IMR-90 (cell line): ENCODE measurements around the gene CCKAR. TPM values are rescaled to one million over a fixed set of nuclear protein-coding genes. Genes with fewer than 3 reads are reported as not detected.

Experiments
- ATAC-seq: fragments of 200-7000 bp; cut with Tn5 transposase; 2 replicates; pipeline ENCODE4 v1.9.1; 2020; ENCODE audit warnings: low read depth, mild to moderate bottlenecking, moderate library complexity
- BruUV-seq: library from RNA; stranded (reverse); fragments of 400-500 nt; replicated peaks from 2 replicates; lab custom pipeline; 2021; lab: Mats Ljungman, UMichigan
- CTCF ChIA-PET: fragments of 300-600 bp; formaldehyde crosslinking; extraction: SDS; loops from one replicate; lab custom pipeline; 2021; ENCODE audit warnings: antibody characterized with exemption; lab: Yijun Ruan, JAX
- POLR2A ChIA-PET: fragments of 300-600 bp; sonication (Branson Sonifier 250); formaldehyde crosslinking; loops from one replicate; lab custom pipeline; 2022; ENCODE audit warnings: antibody characterized with exemption; ENCODE audit not compliant: unreplicated experiment; lab: Charles Lee
- DNase-seq: peaks from one replicate; pipeline ENCODE4 v3.0.0; 2013
- H2AFZ ChIP-seq: replicated peaks from 2 replicates; pipeline ENCODE3; 2013; ENCODE audit warnings: low read length, mild to moderate bottlenecking; ENCODE audit not compliant: poor library complexity
- H2AK5ac ChIP-seq: 2 replicates; pipeline ENCODE4 v1.6.1; 2013; ENCODE audit warnings: low read depth, low read length, inconsistent platforms
- H2AK9ac ChIP-seq: replicated peaks from 2 replicates; pipeline ENCODE3; 2013; ENCODE audit warnings: mild to moderate bottlenecking, low read depth, low read length, moderate library complexity; ENCODE audit not compliant: poor library complexity
- H2BK120ac ChIP-seq: 2 replicates; pipeline ENCODE4 v1.6.1; 2013; ENCODE audit warnings: low read depth, low read length, inconsistent platforms
- H2BK15ac ChIP-seq: 3 replicates; pipeline ENCODE4 v1.6.1; 2013; ENCODE audit warnings: low read depth, low read length, inconsistent platforms
- H2BK20ac ChIP-seq: 2 replicates; pipeline ENCODE4 v1.6.1; 2013; ENCODE audit warnings: low read depth, mild to moderate bottlenecking, inconsistent platforms, low read length, moderate library complexity
- H2BK5ac ChIP-seq: 2 replicates; pipeline ENCODE4 v1.6.1; 2013; ENCODE audit warnings: mild to moderate bottlenecking, low read depth, low read length, inconsistent platforms; ENCODE audit not compliant: poor library complexity, severe bottlenecking
- H3K14ac ChIP-seq: replicated peaks from 2 replicates; pipeline ENCODE4 v1.6.1; 2013; ENCODE audit warnings: low read depth, low read length, inconsistent platforms
- H3K18ac ChIP-seq: 2 replicates; pipeline ENCODE4 v1.6.1; 2013; ENCODE audit warnings: low read depth, low read length, control low read depth
- H3K23ac ChIP-seq: 2 replicates; pipeline ENCODE4 v1.6.1; 2013; ENCODE audit warnings: low read depth, low read length, inconsistent platforms
- H3K27ac ChIP-seq: 2 replicates; pipeline ENCODE4 v1.5.1; 2013; ENCODE audit warnings: mild to moderate bottlenecking, control low read depth, low read length; ENCODE audit not compliant: insufficient read depth
- H3K27me3 ChIP-seq: 2 replicates; pipeline ENCODE4 v1.6.1; 2013; ENCODE audit warnings: low read length; ENCODE audit not compliant: control insufficient read depth, insufficient read depth
- H3K36me3 ChIP-seq: 2 replicates; pipeline ENCODE4 v1.6.1; 2013; ENCODE audit warnings: low read length, mixed read lengths; ENCODE audit not compliant: control insufficient read depth, insufficient read depth
- H3K4ac ChIP-seq: 2 replicates; pipeline ENCODE4 v1.6.1; 2013; ENCODE audit warnings: low read depth, low read length, inconsistent platforms
- H3K4me1 ChIP-seq: 2 replicates; pipeline ENCODE4 v1.6.1; 2013; ENCODE audit warnings: low read length, mixed read lengths; ENCODE audit not compliant: control insufficient read depth, insufficient read depth
- H3K4me2 ChIP-seq: 2 replicates; pipeline ENCODE4 v1.6.1; 2013; ENCODE audit warnings: low read depth, mild to moderate bottlenecking, control low read depth, low read length, moderate library complexity
- H3K4me3 ChIP-seq: 2 replicates; pipeline ENCODE4 v1.5.1; 2013; ENCODE audit warnings: low read depth, mild to moderate bottlenecking, control low read depth, low read length, moderate library complexity; ENCODE audit not compliant: insufficient read depth
- H3K56ac ChIP-seq: 2 replicates; pipeline ENCODE4 v1.6.1; 2013; ENCODE audit warnings: low read length, inconsistent platforms; ENCODE audit not compliant: insufficient read depth; ENCODE audit errors: extremely low read depth
- H3K79me1 ChIP-seq, 2 experiments: 2 replicates each; pipeline ENCODE4 v1.6.1; 2013; ENCODE audit warnings: low read length in 2 of 2, inconsistent platforms in 1 of 2, low read depth in 1 of 2
- H3K9ac ChIP-seq: 2 replicates; pipeline ENCODE4 v1.6.1; 2013; ENCODE audit warnings: low read depth, low read length, control low read depth
- H3K9me1 ChIP-seq: 2 replicates; pipeline ENCODE4 v1.6.1; 2013; ENCODE audit warnings: low read length, inconsistent platforms; ENCODE audit not compliant: insufficient read depth
- H3K9me3 ChIP-seq: 2 replicates; pipeline ENCODE4 v1.6.1; 2013; ENCODE audit warnings: low read length; ENCODE audit not compliant: control insufficient read depth, insufficient read depth
- H4K20me1 ChIP-seq: 2 replicates; pipeline ENCODE4 v1.6.1; 2013; ENCODE audit warnings: low read length, inconsistent platforms; ENCODE audit not compliant: insufficient read depth
- H4K5ac ChIP-seq: 2 replicates; pipeline ENCODE4 v1.6.1; 2013; ENCODE audit warnings: mild to moderate bottlenecking, low read depth, low read length, control low read depth
- H4K8ac ChIP-seq, 2 experiments: 2 replicates each; pipeline ENCODE4 v1.6.1; 2013; ENCODE audit warnings: low read depth in 2 of 2, low read length in 2 of 2, control low read depth in 1 of 2, inconsistent platforms in 1 of 2
- H4K91ac ChIP-seq: 2 replicates; pipeline ENCODE4 v1.6.1; 2013; ENCODE audit warnings: low read depth, low read length, inconsistent platforms; ENCODE audit not compliant: insufficient read depth
- BHLHE40 ChIP-seq: fragments of 150-350 bp; IDR thresholded peaks from 2 replicates; pipeline ENCODE4 v1.6.1; 2016; ENCODE audit warnings: mild to moderate bottlenecking, low read depth, low read length
- CEBPB ChIP-seq: IDR thresholded peaks from 2 replicates; pipeline ENCODE4 v1.6.1; 2012; ENCODE audit warnings: low read depth, low read length, improper control_type of control experiment
- CHD1 ChIP-seq: IDR thresholded peaks from 2 replicates; pipeline ENCODE4 v1.6.1; 2012; ENCODE audit warnings: low read depth, low read length, improper control_type of control experiment
- FOS ChIP-seq: fragments of 150-350 bp; IDR thresholded peaks from 2 replicates; pipeline ENCODE4 v1.6.1; 2016; ENCODE audit warnings: low read depth, low read length
- MAFK ChIP-seq: IDR thresholded peaks from 2 replicates; pipeline ENCODE4 v1.6.1; 2012; ENCODE audit warnings: low read depth, low read length, improper control_type of control experiment
- MAZ ChIP-seq: IDR thresholded peaks from 2 replicates; pipeline ENCODE4 v1.6.1; 2012; ENCODE audit warnings: low read depth, mild to moderate bottlenecking, low read length, improper control_type of control experiment, moderate library complexity, borderline replicate concordance
- MXI1 ChIP-seq: IDR thresholded peaks from 2 replicates; pipeline ENCODE4 v1.6.1; 2012; ENCODE audit warnings: low read depth, mild to moderate bottlenecking, low read length, moderate library complexity, borderline replicate concordance
- NFE2L2 ChIP-seq: fragments of 150-350 bp; IDR thresholded peaks from 2 replicates; pipeline ENCODE4 v1.6.1; 2016; ENCODE audit warnings: low read depth, mild to moderate bottlenecking, low read length
- POLR2A ChIP-seq: IDR thresholded peaks from 2 replicates; pipeline ENCODE4 v1.6.1; 2012; ENCODE audit warnings: mild to moderate bottlenecking, low read depth, low read length
- RAD21 ChIP-seq: IDR thresholded peaks from 2 replicates; pipeline ENCODE4 v1.6.1; 2012; ENCODE audit warnings: low read length, improper control_type of control experiment
- RCOR1 ChIP-seq: IDR thresholded peaks from 2 replicates; pipeline ENCODE4 v1.6.1; 2012; ENCODE audit warnings: mild to moderate bottlenecking, low read length, improper control_type of control experiment; ENCODE audit not compliant: insufficient replicate concordance
- RFX5 ChIP-seq: IDR thresholded peaks from 2 replicates; pipeline ENCODE4 v1.8.0; 2012; ENCODE audit warnings: low read depth, mild to moderate bottlenecking, low read length, moderate library complexity
- SMC3 ChIP-seq: fragments of 150-350 bp; IDR thresholded peaks from 2 replicates; pipeline ENCODE4 v1.6.1; 2016; ENCODE audit warnings: low read depth, mild to moderate bottlenecking, antibody characterized with exemption, low read length, moderate library complexity
- WGBS, 2 experiments: methylation state at CpG; one replicate each; pipeline versions ENCODE4 v1.1.5 to v1.1.7; 2013; ENCODE audit warnings: missing lambda C conversion rate in 2 of 2; ENCODE audit not compliant: insufficient read length in 1 of 2; ENCODE audit errors: extremely low coverage in 2 of 2; 5-methylcytosine and 5-hydroxymethylcytosine counted together
- dilution Hi-C: fragments of 300-500 bp; cut with HindIII; formaldehyde crosslinking; loops from one replicate; pipeline ENCODE4 v1.14.3; 2018; ENCODE audit warnings: low sequenced_read_pairs; ENCODE audit not compliant: unreplicated experiment
- in situ Hi-C: fragments of 300-500 bp; cut with MboI; formaldehyde crosslinking; loops from 3 replicates; pipeline ENCODE4 v1.14.3; 2019; ENCODE audit warnings: low sequenced_read_pairs, inconsistent platforms, mixed read lengths
- intact Hi-C: fragments of 100-400 bp; cut with micrococcal nuclease; formaldehyde crosslinking; loops from 2 replicates; pipeline ENCODE4 v1.10.0; 2022
- polyA plus RNA-seq, 3 experiments: library from polyadenylated mRNA; depleted of rRNA; stranded (reverse); fragments of >200 nt; gene quantifications; 2 replicates each; pipeline ENCODE4 v1.2.3, GENCODE V29; 2012; ENCODE audit warnings: low replicate concordance in 1 of 3
- total RNA-seq: library from RNA; depleted of rRNA; stranded (reverse); fragments of >200 nt; gene quantifications from 2 replicates; pipeline ENCODE4 v1.2.3, GENCODE V29; 2012
- TF ChIP-seq, protein P1 (sequence below): fragments of 150-350 bp; IDR thresholded peaks from 2 replicates; pipeline ENCODE4 v1.6.1; 2016; ENCODE audit warnings: low read depth, mild to moderate bottlenecking, low read length, moderate library complexity, borderline replicate concordance
- TF ChIP-seq, protein P2 (sequence below): conservative IDR thresholded peaks from 2 replicates; pipeline ENCODE4 v1.5.1; 2012; ENCODE audit warnings: mild to moderate bottlenecking, low read depth, low read length, improper control_type of control experiment
- TF ChIP-seq, protein P3 (sequence below): fragments of 150-350 bp; IDR thresholded peaks from 2 replicates; pipeline ENCODE4 v1.6.1; 2017; ENCODE audit warnings: mild to moderate bottlenecking, antibody characterized with exemption, low read length, low read depth

Gene CCKAR
- total and polyA plus RNA-seq, 2 of the 4 experiments (the other 2 are of a cell fraction): not detected

DNA sequence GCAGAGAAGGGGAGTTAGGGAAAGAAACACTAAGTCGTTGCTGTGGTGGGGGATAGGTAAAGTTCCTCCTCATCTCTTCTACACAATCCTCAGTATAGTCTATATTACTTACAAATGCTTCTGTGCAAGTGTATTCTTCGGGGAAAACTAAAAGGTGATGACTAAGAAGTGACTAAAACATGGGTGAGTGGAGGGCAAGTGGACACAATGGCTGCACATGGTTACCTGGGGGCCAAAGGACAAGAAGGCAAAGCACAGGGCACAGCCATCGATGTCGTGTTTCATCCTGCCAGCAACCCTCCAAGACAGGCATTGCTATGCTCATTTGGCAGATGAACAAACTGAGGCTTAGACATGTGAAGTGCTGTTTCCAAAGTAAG lies 35.5 kb upstream of the CCKAR start:
- DNase-seq: peak; percentile 41
- WGBS, 2 experiments: 90% methylated on average over 2 of the region's 4 CpGs; no CpG with 5 or more reads in 1 of the 2 experiments

More for the DNA sequence above, 35.5 kb upstream of the CCKAR start:
- peak overlapping the region; percentile 36; the same call in 1 of the 3 replicates for H2BK15ac ChIP-seq
- peak overlapping the region; percentile 66 for H2BK120ac ChIP-seq
- peak overlapping the region; percentile 59 for H2BK20ac ChIP-seq
- peak overlapping the region; percentile 32; the same call in 1 of the 2 replicates for H3K23ac ChIP-seq
- H2BK5ac ChIP-seq: no peak overlapping the region
- no TSS peak for BruUV-seq
- intact Hi-C loops (no loop called here), in situ Hi-C loops (no loop called here), dilution Hi-C loops (no loop called here)
- H3K56ac ChIP-seq: no peak overlapping the region
- POLR2A ChIA-PET: no interaction called here
- 0 out of 2 replicates have a peak overlapping the region, but pooled peaks have one; percentile 58 for H3K14ac ChIP-seq
- H4K5ac ChIP-seq: no peak overlapping the region
- peak overlapping the region; percentile 51 for H2AK9ac ChIP-seq
- H3K27me3 ChIP-seq: no peaks in the 10 kb centered on the region
- H4K91ac ChIP-seq: 0 out of 2 replicates have a peak overlapping the region, but pooled peaks have one; percentile 43
- H4K8ac ChIP-seq: peak overlapping the region in 1 of 2 experiments; percentile 6; a peak in 2 of 4 replicates
- H4K20me1 ChIP-seq: no peaks in the 10 kb centered on the region
- no peak overlapping the region for H3K9ac ChIP-seq
- H3K4ac ChIP-seq: peak overlapping the region; percentile 62; the same call in 1 of the 2 replicates
- peaks cover 13% of the 10 kb centered on the region for H3K9me1 ChIP-seq
- peak overlapping the region; percentile 5 for H2AFZ ChIP-seq
- no peak overlapping the region for H3K4me2 ChIP-seq
- H3K4me3 ChIP-seq: no peak overlapping the region
- H3K79me1 ChIP-seq: no peaks in the 10 kb centered on the region
- peak overlapping the region; percentile 84; the same call in 1 of the 2 replicates for H3K18ac ChIP-seq
- no peaks in the 10 kb centered on the region for H3K36me3 ChIP-seq
- ATAC-seq: no peak
- no peak for TF ChIP-seq RCOR1
- no peak for TF ChIP-seq RFX5
- TF ChIP-seq, protein P1, sequence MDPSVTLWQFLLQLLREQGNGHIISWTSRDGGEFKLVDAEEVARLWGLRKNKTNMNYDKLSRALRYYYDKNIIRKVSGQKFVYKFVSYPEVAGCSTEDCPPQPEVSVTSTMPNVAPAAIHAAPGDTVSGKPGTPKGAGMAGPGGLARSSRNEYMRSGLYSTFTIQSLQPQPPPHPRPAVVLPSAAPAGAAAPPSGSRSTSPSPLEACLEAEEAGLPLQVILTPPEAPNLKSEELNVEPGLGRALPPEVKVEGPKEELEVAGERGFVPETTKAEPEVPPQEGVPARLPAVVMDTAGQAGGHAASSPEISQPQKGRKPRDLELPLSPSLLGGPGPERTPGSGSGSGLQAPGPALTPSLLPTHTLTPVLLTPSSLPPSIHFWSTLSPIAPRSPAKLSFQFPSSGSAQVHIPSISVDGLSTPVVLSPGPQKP: no peak
- TF ChIP-seq RAD21: no peak
- TF ChIP-seq CEBPB: no peak
- TF ChIP-seq, protein P2, sequence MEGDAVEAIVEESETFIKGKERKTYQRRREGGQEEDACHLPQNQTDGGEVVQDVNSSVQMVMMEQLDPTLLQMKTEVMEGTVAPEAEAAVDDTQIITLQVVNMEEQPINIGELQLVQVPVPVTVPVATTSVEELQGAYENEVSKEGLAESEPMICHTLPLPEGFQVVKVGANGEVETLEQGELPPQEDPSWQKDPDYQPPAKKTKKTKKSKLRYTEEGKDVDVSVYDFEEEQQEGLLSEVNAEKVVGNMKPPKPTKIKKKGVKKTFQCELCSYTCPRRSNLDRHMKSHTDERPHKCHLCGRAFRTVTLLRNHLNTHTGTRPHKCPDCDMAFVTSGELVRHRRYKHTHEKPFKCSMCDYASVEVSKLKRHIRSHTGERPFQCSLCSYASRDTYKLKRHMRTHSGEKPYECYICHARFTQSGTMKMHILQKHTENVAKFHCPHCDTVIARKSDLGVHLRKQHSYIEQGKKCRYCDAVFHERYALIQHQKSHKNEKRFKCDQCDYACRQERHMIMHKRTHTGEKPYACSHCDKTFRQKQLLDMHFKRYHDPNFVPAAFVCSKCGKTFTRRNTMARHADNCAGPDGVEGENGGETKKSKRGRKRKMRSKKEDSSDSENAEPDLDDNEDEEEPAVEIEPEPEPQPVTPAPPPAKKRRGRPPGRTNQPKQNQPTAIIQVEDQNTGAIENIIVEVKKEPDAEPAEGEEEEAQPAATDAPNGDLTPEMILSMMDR: no peak
- TF ChIP-seq MAFK: no peak
- no peak for TF ChIP-seq MXI1
- no peak for TF ChIP-seq SMC3
- TF ChIP-seq POLR2A: no peak
- no peak for TF ChIP-seq NFE2L2
- TF ChIP-seq, protein P3, sequence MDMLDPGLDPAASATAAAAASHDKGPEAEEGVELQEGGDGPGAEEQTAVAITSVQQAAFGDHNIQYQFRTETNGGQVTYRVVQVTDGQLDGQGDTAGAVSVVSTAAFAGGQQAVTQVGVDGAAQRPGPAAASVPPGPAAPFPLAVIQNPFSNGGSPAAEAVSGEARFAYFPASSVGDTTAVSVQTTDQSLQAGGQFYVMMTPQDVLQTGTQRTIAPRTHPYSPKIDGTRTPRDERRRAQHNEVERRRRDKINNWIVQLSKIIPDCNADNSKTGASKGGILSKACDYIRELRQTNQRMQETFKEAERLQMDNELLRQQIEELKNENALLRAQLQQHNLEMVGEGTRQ: no peak
- TF ChIP-seq CHD1: no peak
- no peak for TF ChIP-seq MAZ
- TF ChIP-seq FOS: no peak
- no peak for TF ChIP-seq BHLHE40
- peaks cover 12% of the 10 kb centered on the region for H3K4me1 ChIP-seq
- H3K27ac ChIP-seq: no peak overlapping the region
- peaks cover 2% of the 10 kb centered on the region; the same call in 1 of the 2 replicates for H3K9me3 ChIP-seq
- CTCF ChIA-PET: no interaction called here
- peak overlapping the region; percentile 20; the same call in 1 of the 2 replicates for H2AK5ac ChIP-seq
